ENCODE results near the gene CEP128. TPM values are rescaled to one million over a fixed set of nuclear protein-coding genes. Genes with fewer than 3 reads are reported as not detected.

The CEP128 gene
- total RNA-seq, 2 experiments from 2014 or later, result 71.9 to 137 TPM

- Histone ChIP-seq H3K36me3 (ENCODE audit: insufficient read depth, low read length) (peaks cover 77% of the 10 kb centered on the region), H3K79me2 (ENCODE audit: insufficient read depth, low read depth, low read length) (peaks cover 62% of the 10 kb centered on the region), H3K4me3 (ENCODE audit: low read depth, low read length, poor library complexity, severe bottlenecking) (no peak overlapping the region), H2AFZ (ENCODE audit: low read length) (no peak overlapping the region), H3K9me3 (ENCODE audit: low read length) (peaks cover 32% of the 10 kb centered on the region), H4K20me1 (ENCODE audit: insufficient read depth, low read length) (no peaks in the 10 kb centered on the region), H3K27ac (ENCODE audit: low read depth, low read length, poor library complexity, severe bottlenecking) (no peak overlapping the region), H3K4me2 (ENCODE audit: low read length) (no peak overlapping the region), H3K4me1 (ENCODE audit: insufficient read depth, low read length, poor library complexity, severe bottlenecking) (peaks cover 46% of the 10 kb centered on the region), H3K9me2 (ENCODE audit: insufficient read depth, low read length) (no peaks in the 10 kb centered on the region)
- intact Hi-C loops (cut with micrococcal nuclease; ENCODE audit: unreplicated experiment), result no loop called here
- no TSS peak for BruUV-seq (replicated peaks)
- DNase-seq (ENCODE audit: low spot score), result no peak
- TF ChIP-seq, protein P1, sequence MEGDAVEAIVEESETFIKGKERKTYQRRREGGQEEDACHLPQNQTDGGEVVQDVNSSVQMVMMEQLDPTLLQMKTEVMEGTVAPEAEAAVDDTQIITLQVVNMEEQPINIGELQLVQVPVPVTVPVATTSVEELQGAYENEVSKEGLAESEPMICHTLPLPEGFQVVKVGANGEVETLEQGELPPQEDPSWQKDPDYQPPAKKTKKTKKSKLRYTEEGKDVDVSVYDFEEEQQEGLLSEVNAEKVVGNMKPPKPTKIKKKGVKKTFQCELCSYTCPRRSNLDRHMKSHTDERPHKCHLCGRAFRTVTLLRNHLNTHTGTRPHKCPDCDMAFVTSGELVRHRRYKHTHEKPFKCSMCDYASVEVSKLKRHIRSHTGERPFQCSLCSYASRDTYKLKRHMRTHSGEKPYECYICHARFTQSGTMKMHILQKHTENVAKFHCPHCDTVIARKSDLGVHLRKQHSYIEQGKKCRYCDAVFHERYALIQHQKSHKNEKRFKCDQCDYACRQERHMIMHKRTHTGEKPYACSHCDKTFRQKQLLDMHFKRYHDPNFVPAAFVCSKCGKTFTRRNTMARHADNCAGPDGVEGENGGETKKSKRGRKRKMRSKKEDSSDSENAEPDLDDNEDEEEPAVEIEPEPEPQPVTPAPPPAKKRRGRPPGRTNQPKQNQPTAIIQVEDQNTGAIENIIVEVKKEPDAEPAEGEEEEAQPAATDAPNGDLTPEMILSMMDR (conservative IDR thresholded peaks at IDR 0.05; ENCODE audit: low read length), result peak; percentile 52
- no peak for TF ChIP-seq EZH2phosphoT487 (IDR thresholded peaks at IDR 0.05; ENCODE audit: borderline replicate concordance, low read depth, low read length)
- ChIA-PET POLR2A (interaction anchor here (0.6 to 1.6 kb wide), 5 partner anchors 12 to 566 kb away, joined by 3 to 5 read pairs (median 3); partner anchors contain the start of gene CEP128), CTCF (ENCODE audit: unreplicated experiment) (interaction anchor here (0.5 kb wide), 2 partner anchors 30 to 50 kb away, joined by 3 to 9 read pairs; no protein-coding TSS in a partner anchor)
Observed at GRCh38 chr14:80927083-80927989, 14.2 kb downstream of the CEP128 start.

DNA sequence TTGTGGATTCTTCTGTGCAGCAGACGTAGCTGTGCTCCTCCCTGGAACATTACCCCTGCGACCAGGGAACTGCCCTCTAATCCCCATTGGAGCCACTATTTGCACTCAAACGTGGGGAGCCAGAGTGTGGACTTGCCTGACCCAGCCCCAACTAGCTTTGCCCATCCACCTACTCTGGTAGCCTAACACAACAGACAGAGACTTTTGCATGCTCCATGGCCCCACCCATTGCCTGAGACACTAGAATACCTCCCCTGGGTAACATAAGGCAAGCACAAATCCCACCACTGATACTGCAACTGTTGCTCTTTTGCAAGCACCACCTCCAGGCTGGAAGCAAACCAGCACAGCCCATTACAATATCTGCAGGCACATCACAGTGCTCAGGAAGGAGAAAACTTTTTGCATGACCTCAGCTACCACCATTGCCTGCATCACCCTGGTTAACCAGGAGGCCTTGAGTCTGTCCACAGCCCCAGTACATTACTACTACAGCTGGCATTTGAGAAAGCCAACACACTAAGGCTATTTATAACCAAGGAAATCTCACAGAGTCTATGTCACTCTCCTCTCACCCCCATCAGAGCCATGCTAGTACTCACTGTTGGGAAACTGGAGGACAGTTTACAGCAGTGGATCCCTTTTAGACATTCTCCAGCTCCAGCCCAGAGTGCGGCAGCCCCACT, 15.0 kb downstream of the CEP128 start:
- Histone ChIP-seq H3K4me2 (ENCODE audit: low read length) (no peak overlapping the region), H3K79me2 (ENCODE audit: insufficient read depth, low read depth, low read length) (peaks cover 64% of the 10 kb centered on the region), H3K4me1 (ENCODE audit: insufficient read depth, low read length, poor library complexity, severe bottlenecking) (peaks cover 38% of the 10 kb centered on the region), H2AFZ (ENCODE audit: low read length) (no peak overlapping the region), H3K36me3 (ENCODE audit: insufficient read depth, low read length) (peaks cover 78% of the 10 kb centered on the region), H3K9me3 (ENCODE audit: low read length) (peaks cover 27% of the 10 kb centered on the region), H3K9me2 (ENCODE audit: insufficient read depth, low read length) (no peaks in the 10 kb centered on the region), H3K27ac (ENCODE audit: low read depth, low read length, poor library complexity, severe bottlenecking) (no peak overlapping the region), H4K20me1 (ENCODE audit: insufficient read depth, low read length) (no peaks in the 10 kb centered on the region), H3K4me3 (ENCODE audit: low read depth, low read length, poor library complexity, severe bottlenecking) (no peak overlapping the region)
- CTCF ChIA-PET (ENCODE audit: unreplicated experiment), result interaction anchor here (1.1 kb wide), 1 partner anchor 9 kb away, joined by 3 read pairs; no protein-coding TSS in a partner anchor
- DNase-seq (ENCODE audit: low spot score), result no peak
- intact Hi-C loops (cut with micrococcal nuclease; ENCODE audit: unreplicated experiment), result no loop called here
- BruUV-seq (replicated peaks), result no TSS peak
- TF ChIP-seq EZH2phosphoT487 (IDR thresholded peaks at IDR 0.05; ENCODE audit: borderline replicate concordance, low read depth, low read length), result no peak
- TF ChIP-seq, protein P1 (conservative IDR thresholded peaks at IDR 0.05; ENCODE audit: low read length), result no peak
- POLR2A ChIA-PET, result interaction anchor here (0.5 to 1.6 kb wide), 4 partner anchors 11 to 59 kb away, joined by 3 to 5 read pairs (median 4); no protein-coding TSS in a partner anchor

All from OCI-LY7 (cell line).